HL-60 (cell line): ENCODE measurements around the gene ZP4.

ENCODE experiments used
- CTCF ChIP-seq: IDR thresholded peaks from one replicate; pipeline ENCODE4 v1.5.1; 2011; ENCODE audit warnings: low read length, control low read depth, inconsistent platforms; ENCODE audit not compliant: insufficient read depth
- GABPA ChIP-seq: IDR thresholded peaks from 2 replicates; pipeline ENCODE4 v1.6.1; 2012; ENCODE audit warnings: low read depth
- POLR2AphosphoS5 ChIP-seq: IDR thresholded peaks from 2 replicates; pipeline ENCODE4 v1.6.1; 2012; ENCODE audit warnings: low read depth
- REST ChIP-seq: IDR thresholded peaks from 2 replicates; pipeline ENCODE4 v1.6.1; 2012; ENCODE audit warnings: low read depth; ENCODE audit not compliant: insufficient replicate concordance
- SPI1 ChIP-seq: IDR thresholded peaks from 2 replicates; pipeline ENCODE4 v1.6.1; 2012; ENCODE audit warnings: low read depth, mild to moderate bottlenecking, borderline replicate concordance

- no peak for TF ChIP-seq CTCF
- TF ChIP-seq POLR2AphosphoS5: no peak
- no peak for TF ChIP-seq GABPA
- no peak for TF ChIP-seq REST
- no peak for TF ChIP-seq SPI1
Observed at GRCh38 chr1:237863234-237863633, 27.5 kb downstream of the ZP4 start.
